Activated T-helper 2 cell treated with anti-CD3 and anti-CD28 coated beads, Interferon-gamma antibody, Interleukin-2, Interleukin-4, amounts not matched to agents 10 μg/mL and 5 μg/mL and 100 μg/mL, durations not matched to agents 14 hours and 24 hours and 36 hours (primary cell): ENCODE results near the gene TMEM259. TPM values are rescaled to one million over a fixed set of nuclear protein-coding genes. Genes with fewer than 3 reads are reported as not detected.

Source experiments
- DNase-seq: peaks from one replicate; pipeline ENCODE4 v3.0.0; 2021; ENCODE audit warnings: low spot score
- H3K27ac Mint-ChIP-seq: one replicate; pipeline ENCODE4 v1.8.0; 2021; ENCODE audit warnings: mixed read lengths
- H3K27me3 Mint-ChIP-seq: one replicate; pipeline ENCODE4 v1.8.0; 2021; ENCODE audit warnings: low read depth, mixed read lengths
- H3K36me3 Mint-ChIP-seq: one replicate; pipeline ENCODE4 v1.8.0; 2021; ENCODE audit warnings: low read depth, mixed read lengths
- H3K4me1 Mint-ChIP-seq: one replicate; pipeline ENCODE4 v1.8.0; 2021; ENCODE audit warnings: low read depth, mixed read lengths
- H3K4me3 Mint-ChIP-seq: one replicate; pipeline ENCODE4 v1.8.0; 2021; ENCODE audit warnings: low read depth, mild to moderate bottlenecking, moderate library complexity, mixed read lengths
- H3K9me3 Mint-ChIP-seq: one replicate; pipeline ENCODE4 v1.8.0; 2021; ENCODE audit warnings: mixed read lengths
- intact Hi-C: fragments of 100-400 bp; cut with micrococcal nuclease; formaldehyde crosslinking; loops from one replicate; pipeline ENCODE4 v1.15.1; 2023
- total RNA-seq: library from RNA; stranded (reverse); gene quantifications from 2 replicates; pipeline ENCODE4 v1.2.3, GENCODE V29; 2022

TMEM259 gene
- total RNA-seq, 1 donor from 2014 or later, result 138 TPM

DNA sequence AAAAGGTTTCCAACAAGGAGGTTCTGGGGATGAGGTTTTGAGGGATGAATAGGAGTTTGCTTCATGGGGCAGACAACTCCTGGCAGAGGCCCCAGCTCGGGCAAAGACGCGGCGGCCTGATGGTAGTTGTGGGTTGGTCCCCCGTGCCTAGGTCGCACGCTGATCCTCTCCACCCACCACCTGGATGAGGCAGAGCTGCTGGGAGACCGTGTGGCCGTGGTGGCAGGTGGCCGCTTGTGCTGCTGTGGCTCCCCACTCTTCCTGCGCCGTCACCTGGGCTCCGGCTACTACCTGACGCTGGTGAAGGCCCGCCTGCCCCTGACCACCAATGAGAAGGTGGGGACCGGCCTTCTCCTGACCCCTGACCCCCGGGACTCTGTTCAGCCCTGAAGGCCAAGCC is 30.9 kb upstream of the TMEM259 start:
- Mint-ChIP-seq H3K4me1 (no peaks in the 10 kb centered on the region), H3K27ac (no peak overlapping the region)
- no peak for DNase-seq

DNA sequence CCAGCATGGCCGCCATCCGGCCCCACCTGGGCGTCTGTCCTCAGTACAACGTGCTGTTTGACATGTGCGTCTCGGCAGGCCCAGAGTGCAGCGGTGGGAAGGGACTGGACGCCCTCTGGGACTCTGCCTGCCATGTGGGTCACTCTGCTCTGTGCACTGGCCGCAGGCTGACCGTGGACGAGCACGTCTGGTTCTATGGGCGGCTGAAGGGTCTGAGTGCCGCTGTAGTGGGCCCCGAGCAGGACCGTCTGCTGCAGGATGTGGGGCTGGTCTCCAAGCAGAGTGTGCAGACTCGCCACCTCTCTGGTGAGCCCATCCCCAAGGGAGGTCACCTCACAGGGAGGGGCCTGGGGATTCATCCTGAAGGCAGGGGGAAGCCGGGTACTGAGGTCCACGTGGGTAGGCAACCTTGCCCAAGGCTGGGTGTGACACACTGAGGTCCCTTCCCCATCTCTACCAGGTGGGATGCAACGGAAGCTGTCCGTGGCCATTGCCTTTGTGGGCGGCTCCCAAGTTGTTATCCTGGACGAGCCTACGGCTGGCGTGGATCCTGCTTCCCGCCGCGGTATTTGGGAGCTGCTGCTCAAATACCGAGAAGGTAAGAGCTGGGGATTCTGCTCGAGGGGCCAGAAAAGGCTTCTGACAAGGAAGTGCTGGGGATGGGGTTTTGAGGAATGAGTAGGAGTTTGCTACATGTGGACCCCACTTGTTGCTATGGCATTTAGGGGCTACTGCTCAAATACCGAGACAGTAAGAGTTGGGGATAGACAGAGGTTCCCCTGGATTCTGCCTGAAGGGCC is 30.3 kb upstream of the TMEM259 start:
- H3K4me1 Mint-ChIP-seq, result no peaks in the 10 kb centered on the region
- intact Hi-C loops, result no loop called here
- no peak for DNase-seq
- H3K36me3 Mint-ChIP-seq, result peaks cover 4% of the 10 kb centered on the region
- H3K9me3 Mint-ChIP-seq, result no peaks in the 10 kb centered on the region
- H3K4me3 Mint-ChIP-seq, result no peak overlapping the region
- no peak overlapping the region for H3K27ac Mint-ChIP-seq
- H3K27me3 Mint-ChIP-seq, result no peaks in the 10 kb centered on the region

More for the DNA sequence above, 30.9 kb upstream of the TMEM259 start:
- Mint-ChIP-seq H3K36me3 (peaks cover 10% of the 10 kb centered on the region), H3K4me3 (no peak overlapping the region), H3K9me3 (no peaks in the 10 kb centered on the region), H3K27me3 (no peaks in the 10 kb centered on the region)
- intact Hi-C loops, result no loop called here

DNA sequence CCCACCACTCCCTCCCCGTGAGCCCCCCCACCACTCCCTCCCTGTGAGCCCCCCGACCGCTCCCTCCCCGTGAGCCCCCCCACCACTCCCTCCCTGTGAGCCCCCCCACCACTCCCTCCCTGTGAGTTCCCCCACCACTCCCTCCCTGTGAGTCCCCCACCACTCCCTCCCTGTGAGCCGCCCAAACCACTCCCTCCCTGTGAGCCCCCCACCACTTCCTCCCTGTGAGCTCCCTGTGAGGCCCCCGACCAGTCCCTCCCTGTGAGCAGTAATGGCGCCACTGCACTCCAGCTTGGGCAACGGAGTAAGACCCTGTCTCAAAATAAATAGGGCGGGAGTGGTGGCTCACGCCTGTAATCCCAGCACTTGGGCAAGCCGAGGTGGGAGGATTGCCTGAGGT is 28.9 kb upstream of the TMEM259 start:
- Mint-ChIP-seq H3K4me1 (no peaks in the 10 kb centered on the region), H3K27ac (no peak overlapping the region), H3K36me3 (peaks cover 6% of the 10 kb centered on the region), H3K4me3 (no peak overlapping the region), H3K9me3 (no peaks in the 10 kb centered on the region), H3K27me3 (no peaks in the 10 kb centered on the region)
- intact Hi-C loops, result no loop called here
- DNase-seq, result no peak

DNA sequence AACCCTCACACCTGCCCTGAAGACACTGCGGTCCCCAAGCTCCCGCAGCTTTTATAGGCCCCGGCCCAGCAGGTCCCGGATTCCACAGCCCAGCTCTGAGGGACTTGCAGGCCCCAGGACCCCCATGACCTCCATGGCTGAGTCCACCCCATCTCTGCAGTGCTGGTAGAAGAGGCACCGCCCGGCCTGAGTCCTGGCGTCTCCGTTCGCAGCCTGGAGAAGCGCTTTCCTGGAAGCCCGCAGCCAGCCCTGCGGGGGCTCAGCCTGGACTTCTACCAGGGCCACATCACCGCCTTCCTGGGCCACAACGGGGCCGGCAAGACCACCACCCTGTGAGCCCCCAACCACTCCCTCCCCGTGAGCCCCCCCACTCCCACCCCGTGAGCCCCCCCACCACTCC is 28.2 kb upstream of the TMEM259 start:
- Mint-ChIP-seq H3K9me3 (no peaks in the 10 kb centered on the region), H3K4me1 (no peaks in the 10 kb centered on the region), H3K36me3 (peaks cover 6% of the 10 kb centered on the region), H3K27me3 (no peaks in the 10 kb centered on the region), H3K4me3 (no peak overlapping the region), H3K27ac (no peak overlapping the region)
- intact Hi-C loops, result no loop called here
- no peak for DNase-seq

DNA sequence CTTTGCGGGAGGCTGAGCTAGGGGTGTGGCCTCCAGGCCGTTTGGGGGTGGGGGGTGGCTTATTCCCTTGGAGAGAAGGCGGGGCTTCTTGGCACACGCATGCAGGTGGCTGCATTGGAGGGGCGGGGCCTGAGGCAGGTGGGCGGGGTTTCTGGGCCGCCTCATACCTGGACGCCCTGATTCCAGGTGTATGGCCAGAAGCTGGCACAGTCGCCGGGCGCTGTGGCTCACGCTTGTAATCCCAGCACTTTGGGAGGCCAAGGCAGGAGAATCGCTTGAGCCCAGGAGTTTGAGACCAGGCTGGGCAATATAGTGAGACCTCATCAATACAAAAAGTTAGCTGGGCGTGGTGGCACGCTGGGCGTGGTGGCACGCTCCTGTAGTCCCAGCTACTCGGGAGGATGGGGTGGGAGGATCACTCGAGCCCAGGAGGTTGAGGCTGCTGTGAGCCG is 26.8 kb upstream of the TMEM259 start:
- intact Hi-C loops, result no loop called here
- no peaks in the 10 kb centered on the region for H3K4me1 Mint-ChIP-seq
- DNase-seq, result no peak
- no peaks in the 10 kb centered on the region for H3K27me3 Mint-ChIP-seq
- no peak overlapping the region for H3K4me3 Mint-ChIP-seq
- peaks cover 6% of the 10 kb centered on the region for H3K36me3 Mint-ChIP-seq
- H3K9me3 Mint-ChIP-seq, result no peaks in the 10 kb centered on the region
- no peak overlapping the region for H3K27ac Mint-ChIP-seq

DNA sequence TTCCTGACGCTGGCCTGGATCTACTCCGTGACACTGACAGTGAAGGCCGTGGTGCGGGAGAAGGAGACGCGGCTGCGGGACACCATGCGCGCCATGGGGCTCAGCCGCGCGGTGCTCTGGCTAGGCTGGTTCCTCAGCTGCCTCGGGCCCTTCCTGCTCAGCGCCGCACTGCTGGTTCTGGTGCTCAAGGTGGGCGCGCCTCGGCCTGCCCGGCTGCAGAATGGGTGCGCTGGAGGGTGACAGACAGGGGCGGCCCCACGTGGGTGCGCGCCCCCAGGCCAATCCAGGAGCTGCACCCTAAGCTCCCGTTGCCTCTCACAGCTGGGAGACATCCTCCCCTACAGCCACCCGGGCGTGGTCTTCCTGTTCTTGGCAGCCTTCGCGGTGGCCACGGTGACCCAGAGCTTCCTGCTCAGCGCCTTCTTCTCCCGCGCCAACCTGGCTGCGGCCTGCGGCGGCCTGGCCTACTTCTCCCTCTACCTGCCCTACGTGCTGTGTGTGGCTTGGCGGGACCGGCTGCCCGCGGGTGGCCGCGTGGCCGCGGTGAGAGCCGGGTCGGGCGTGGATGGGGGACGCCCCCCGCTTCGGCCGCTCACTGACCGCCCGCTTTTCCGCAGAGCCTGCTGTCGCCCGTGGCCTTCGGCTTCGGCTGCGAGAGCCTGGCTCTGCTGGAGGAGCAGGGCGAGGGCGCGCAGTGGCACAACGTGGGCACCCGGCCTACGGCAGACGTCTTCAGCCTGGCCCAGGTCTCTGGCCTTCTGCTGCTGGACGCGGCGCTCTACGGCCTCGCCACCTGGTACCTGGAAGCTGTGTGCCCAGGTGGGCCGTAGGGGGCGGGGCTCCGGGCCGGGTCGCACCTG is 26.1 kb upstream of the TMEM259 start:
- H3K36me3 Mint-ChIP-seq, result peaks cover 6% of the 10 kb centered on the region

DNA sequence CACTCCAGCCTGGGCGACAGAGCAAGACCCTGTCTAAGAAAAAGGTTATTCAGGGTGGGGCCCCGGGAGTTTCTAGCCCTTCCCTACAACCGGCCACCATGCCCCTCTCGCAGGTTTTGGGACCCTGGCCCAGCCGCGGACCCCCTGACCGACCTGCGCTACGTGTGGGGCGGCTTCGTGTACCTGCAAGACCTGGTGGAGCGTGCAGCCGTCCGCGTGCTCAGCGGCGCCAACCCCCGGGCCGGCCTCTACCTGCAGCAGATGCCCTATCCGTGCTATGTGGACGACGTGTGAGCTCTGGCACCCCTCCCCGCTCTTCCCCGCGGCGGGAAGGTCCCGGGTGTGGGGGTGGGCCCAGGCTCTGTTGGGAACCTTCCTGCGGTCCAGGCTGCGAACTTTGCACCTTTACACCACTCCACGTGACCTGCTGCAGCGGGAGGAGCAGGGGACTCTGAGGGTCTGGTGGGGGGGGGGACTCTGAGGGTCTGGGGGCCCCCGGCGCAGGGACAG is 25.2 kb upstream of the TMEM259 start:
- intact Hi-C loops, result no loop called here
- H3K4me3 Mint-ChIP-seq, result no peak overlapping the region
- no peaks in the 10 kb centered on the region for H3K27me3 Mint-ChIP-seq
- no peak overlapping the region for H3K27ac Mint-ChIP-seq
- peaks cover 3% of the 10 kb centered on the region for H3K4me1 Mint-ChIP-seq
- H3K36me3 Mint-ChIP-seq, result peaks cover 3% of the 10 kb centered on the region
- no peaks in the 10 kb centered on the region for H3K9me3 Mint-ChIP-seq
- no peak for DNase-seq

More for the DNA sequence above, 26.1 kb upstream of the TMEM259 start:
- no peak for DNase-seq
- no peaks in the 10 kb centered on the region for H3K9me3 Mint-ChIP-seq
- H3K4me1 Mint-ChIP-seq, result no peaks in the 10 kb centered on the region
- H3K27ac Mint-ChIP-seq, result no peak overlapping the region
- H3K27me3 Mint-ChIP-seq, result no peaks in the 10 kb centered on the region
- no peak overlapping the region for H3K4me3 Mint-ChIP-seq
- intact Hi-C loops, result no loop called here

DNA sequence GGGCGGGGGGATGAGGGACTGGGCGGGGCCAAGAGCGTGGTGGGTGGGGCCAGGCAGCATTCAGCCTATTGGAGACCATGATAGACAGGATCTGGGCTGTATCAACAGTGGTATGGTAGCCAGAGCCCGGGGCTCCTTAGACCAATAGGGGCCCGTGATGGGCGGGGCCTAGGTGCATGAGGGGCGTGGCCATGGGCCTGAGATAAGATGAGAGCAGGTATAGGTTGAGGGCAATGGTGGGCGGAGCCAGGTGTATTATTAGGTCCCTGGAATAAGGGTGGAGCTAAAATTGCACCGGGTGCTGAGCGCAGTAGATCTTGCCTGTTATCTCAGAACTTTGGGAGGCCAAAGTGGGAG is 24.3 kb upstream of the TMEM259 start:
- H3K9me3 Mint-ChIP-seq, result no peaks in the 10 kb centered on the region
- no peak overlapping the region for H3K4me3 Mint-ChIP-seq

DNA sequence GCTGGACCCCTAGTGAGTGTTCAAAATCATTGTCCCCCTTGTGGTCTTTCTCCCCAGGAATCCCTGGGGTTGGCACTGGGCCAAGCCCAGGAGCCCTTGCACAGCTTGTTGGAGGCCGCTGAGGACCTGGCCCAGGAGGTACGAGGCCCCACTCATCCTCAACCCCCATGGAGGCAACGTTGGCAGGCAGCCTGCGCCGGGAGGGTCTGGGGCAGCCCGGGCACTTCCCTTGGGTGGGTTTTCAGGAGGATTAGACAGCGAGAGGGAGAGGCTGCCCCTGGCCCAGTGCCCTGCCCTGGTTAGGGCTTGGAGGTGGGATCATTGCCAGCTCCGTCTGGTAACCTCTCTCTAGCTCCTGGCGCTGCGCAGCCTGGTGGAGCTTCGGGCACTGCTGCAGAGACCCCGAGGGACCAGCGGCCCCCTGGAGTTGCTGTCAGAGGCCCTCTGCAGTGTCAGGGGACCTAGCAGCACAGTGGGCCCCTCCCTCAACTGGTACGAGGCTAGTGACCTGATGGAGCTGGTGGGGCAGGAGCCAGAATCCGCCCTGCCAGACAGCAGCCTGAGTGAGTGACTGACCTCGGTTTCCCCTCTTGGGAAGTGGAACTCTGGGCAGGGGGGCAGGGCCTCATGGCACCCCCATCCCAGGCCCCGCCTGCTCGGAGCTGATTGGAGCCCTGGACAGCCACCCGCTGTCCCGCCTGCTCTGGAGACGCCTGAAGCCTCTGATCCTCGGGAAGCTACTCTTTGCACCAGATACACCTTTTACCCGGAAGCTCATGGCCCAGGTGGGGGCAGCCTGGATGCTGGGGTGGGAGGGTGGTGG is 22.0 kb upstream of the TMEM259 start:
- Mint-ChIP-seq H3K4me1 (peaks cover 25% of the 10 kb centered on the region), H3K27ac (no peak overlapping the region), H3K27me3 (no peaks in the 10 kb centered on the region), H3K4me3 (no peak overlapping the region), H3K9me3 (no peaks in the 10 kb centered on the region), H3K36me3 (peaks cover 20% of the 10 kb centered on the region)
- intact Hi-C loops, result no loop called here
- no peak for DNase-seq

More for the DNA sequence above, 24.3 kb upstream of the TMEM259 start:
- peak; percentile 73 for DNase-seq
- Mint-ChIP-seq H3K4me1 (peaks cover 8% of the 10 kb centered on the region), H3K36me3 (peaks cover 3% of the 10 kb centered on the region), H3K27me3 (no peaks in the 10 kb centered on the region), H3K27ac (no peak overlapping the region)
- intact Hi-C loops, result no loop called here

DNA sequence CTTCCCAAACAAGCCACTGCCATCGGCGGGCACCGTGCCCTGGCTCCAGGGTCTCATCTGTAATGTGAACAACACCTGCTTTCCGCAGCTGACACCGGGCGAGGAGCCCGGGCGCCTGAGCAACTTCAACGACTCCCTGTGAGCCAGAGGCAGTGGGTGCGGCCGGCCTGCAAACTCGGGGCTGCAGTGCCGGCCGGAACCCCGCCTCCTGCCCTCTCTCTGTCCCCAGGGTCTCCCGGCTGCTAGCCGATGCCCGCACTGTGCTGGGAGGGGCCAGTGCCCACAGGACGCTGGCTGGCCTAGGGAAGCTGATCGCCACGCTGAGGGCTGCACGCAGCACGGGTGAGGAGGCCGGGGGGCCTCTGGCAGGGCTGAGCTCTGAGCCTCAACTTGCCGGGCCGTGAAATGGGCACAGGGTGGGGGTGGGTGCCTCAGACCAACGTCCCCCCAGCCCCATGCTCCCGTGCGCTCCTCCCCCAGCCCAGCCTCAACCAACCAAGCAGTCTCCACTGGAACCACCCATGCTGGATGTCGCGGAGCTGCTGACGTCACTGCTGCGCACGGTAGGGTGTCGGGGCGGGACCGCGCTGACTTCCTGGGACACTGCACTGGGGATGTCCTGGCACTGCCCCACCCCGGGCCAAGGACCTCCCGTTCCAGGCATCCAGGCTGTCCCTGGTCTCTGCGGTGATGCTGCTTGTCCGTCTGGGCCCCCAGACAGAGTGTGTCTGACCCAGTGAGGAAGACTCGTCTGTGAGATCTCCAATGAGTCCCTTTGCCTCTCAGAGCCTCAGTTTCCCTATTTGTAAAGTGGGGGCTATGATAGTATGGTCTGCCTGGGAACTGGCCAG is 21.1 kb upstream of the TMEM259 start:
- no peak overlapping the region for H3K27ac Mint-ChIP-seq
- no peaks in the 10 kb centered on the region for H3K9me3 Mint-ChIP-seq
- DNase-seq, result no peak
- intact Hi-C loops, result loop anchor here (2.0 kb wide), 1 partner anchor 27 kb away; no protein-coding TSS in a partner anchor
- H3K4me1 Mint-ChIP-seq, result peaks cover 30% of the 10 kb centered on the region
- no peaks in the 10 kb centered on the region for H3K27me3 Mint-ChIP-seq
- no peak overlapping the region for H3K4me3 Mint-ChIP-seq
- H3K36me3 Mint-ChIP-seq, result peaks cover 28% of the 10 kb centered on the region

DNA sequence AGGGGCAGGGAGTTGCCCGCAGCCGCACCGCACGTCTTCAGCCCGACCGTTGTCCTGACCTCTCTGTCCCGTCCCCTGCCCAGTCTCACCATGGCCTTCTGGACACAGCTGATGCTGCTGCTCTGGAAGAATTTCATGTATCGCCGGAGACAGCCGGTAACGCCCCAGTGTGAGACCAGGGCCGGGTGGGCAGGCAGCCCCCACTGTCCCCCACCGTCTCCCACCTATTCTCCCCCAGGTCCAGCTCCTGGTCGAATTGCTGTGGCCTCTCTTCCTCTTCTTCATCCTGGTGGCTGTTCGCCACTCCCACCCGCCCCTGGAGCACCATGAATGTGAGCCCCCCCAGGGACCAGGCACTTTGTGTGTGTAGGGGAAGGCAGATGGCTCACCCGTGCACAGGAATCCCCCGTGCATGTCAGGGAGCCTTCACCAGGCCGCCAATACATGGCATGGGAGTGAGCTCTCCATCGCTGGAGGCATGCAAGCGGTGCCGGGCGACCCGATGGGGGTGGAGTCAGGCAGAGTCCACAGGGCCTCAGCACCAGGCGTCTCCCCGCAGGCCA is 20.4 kb upstream of the TMEM259 start:
- H3K27ac Mint-ChIP-seq, result peak overlapping the region; percentile 19
- intact Hi-C loops, result loop anchor here (2.0 kb wide), 1 partner anchor 27 kb away; no protein-coding TSS in a partner anchor
- H3K4me1 Mint-ChIP-seq, result peaks cover 33% of the 10 kb centered on the region
- peaks cover 35% of the 10 kb centered on the region for H3K36me3 Mint-ChIP-seq
- peak overlapping the region; percentile 96 for H3K4me3 Mint-ChIP-seq
- no peaks in the 10 kb centered on the region for H3K9me3 Mint-ChIP-seq
- no peaks in the 10 kb centered on the region for H3K27me3 Mint-ChIP-seq
- DNase-seq, result no peak
